ENCODE results near the gene JARID2. TPM values are rescaled to one million over a fixed set of nuclear protein-coding genes. Genes with fewer than 3 reads are reported as not detected.

Gene JARID2
- polyA plus RNA-seq, 1 donor (not counting 4 experiments of a cell fraction or from before 2014, with no cell fraction given): 11.0 TPM

- Histone ChIP-seq H3K36me3 (ENCODE audit: control insufficient read depth in 2 of 2, extremely low read depth in 1 of 2, insufficient read depth in 2 of 2, low read length in 2 of 2) (peaks cover 15 to 37% of the 10 kb centered on the region in 2 experiments), H3K9me1 (ENCODE audit: control insufficient read depth, extremely low read depth, insufficient read depth, low read length) (peaks cover 10% of the 10 kb centered on the region), H2AFZ (ENCODE audit: control insufficient read depth, low read length) (no peak overlapping the region), H3K27ac (ENCODE audit: control insufficient read depth, insufficient read depth, low read length) (no peak overlapping the region), H4K20me1 (ENCODE audit: control insufficient read depth, extremely low read depth, insufficient read depth, low read length) (peaks cover 23% of the 10 kb centered on the region), H3K9me3 (ENCODE audit: control insufficient read depth, low read depth, low read length) (no peaks in the 10 kb centered on the region), H3K4me2 (ENCODE audit: control insufficient read depth, extremely low read depth, insufficient read depth, low read depth, low read length) (no peak overlapping the region), H3K4me3 (ENCODE audit: control insufficient read depth in 2 of 3, extremely low read depth in 1 of 3, insufficient read depth in 2 of 3, low read depth in 1 of 3, low read length in 3 of 3) (no peak overlapping the region), H3K27me3 (ENCODE audit: control insufficient read depth, extremely low read depth, insufficient read depth, low read length) (no peaks in the 10 kb centered on the region), H3K4me1 (ENCODE audit: control insufficient read depth, extremely low read depth, insufficient read depth, low read length) (peaks cover 25% of the 10 kb centered on the region), H3K9ac (ENCODE audit: control insufficient read depth, extremely low read depth, insufficient read depth, low read length) (no peak overlapping the region), H3K79me2 (ENCODE audit: control insufficient read depth, insufficient read depth, low read length) (peaks cover 14% of the 10 kb centered on the region)
- TF ChIP-seq EZH2 (IDR thresholded peaks at IDR 0.05; ENCODE audit: low read length): no peak
- TF ChIP-seq, protein P1, sequence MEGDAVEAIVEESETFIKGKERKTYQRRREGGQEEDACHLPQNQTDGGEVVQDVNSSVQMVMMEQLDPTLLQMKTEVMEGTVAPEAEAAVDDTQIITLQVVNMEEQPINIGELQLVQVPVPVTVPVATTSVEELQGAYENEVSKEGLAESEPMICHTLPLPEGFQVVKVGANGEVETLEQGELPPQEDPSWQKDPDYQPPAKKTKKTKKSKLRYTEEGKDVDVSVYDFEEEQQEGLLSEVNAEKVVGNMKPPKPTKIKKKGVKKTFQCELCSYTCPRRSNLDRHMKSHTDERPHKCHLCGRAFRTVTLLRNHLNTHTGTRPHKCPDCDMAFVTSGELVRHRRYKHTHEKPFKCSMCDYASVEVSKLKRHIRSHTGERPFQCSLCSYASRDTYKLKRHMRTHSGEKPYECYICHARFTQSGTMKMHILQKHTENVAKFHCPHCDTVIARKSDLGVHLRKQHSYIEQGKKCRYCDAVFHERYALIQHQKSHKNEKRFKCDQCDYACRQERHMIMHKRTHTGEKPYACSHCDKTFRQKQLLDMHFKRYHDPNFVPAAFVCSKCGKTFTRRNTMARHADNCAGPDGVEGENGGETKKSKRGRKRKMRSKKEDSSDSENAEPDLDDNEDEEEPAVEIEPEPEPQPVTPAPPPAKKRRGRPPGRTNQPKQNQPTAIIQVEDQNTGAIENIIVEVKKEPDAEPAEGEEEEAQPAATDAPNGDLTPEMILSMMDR (optimal IDR thresholded peaks at IDR 0.05 in 1 of 3, IDR thresholded peaks at IDR 0.05 in 1 of 3, conservative IDR thresholded peaks at IDR 0.05 in 1 of 3; ENCODE audit: extremely low read depth in 1 of 3, insufficient read depth in 2 of 3, low read length in 3 of 3): no peak
- DNase-seq (ENCODE audit: low read depth, low spot score): no peak
- dilution Hi-C loops (cut with MboI; ENCODE audit: extremely low pct_ligation_motif_present, low sequenced_read_pairs): no loop called here
- FAIRE-seq: no peak
Observed at GRCh38 chr6:15500901-15501825, 255.3 kb downstream of the JARID2 start.

GRCh38 chr6:15501826-15502445 is 256.1 kb downstream of the JARID2 start:
- Histone ChIP-seq H3K4me3 (ENCODE audit: control insufficient read depth in 2 of 3, extremely low read depth in 1 of 3, insufficient read depth in 2 of 3, low read depth in 1 of 3, low read length in 3 of 3) (no peak overlapping the region), H3K27me3 (ENCODE audit: control insufficient read depth, extremely low read depth, insufficient read depth, low read length) (no peaks in the 10 kb centered on the region), H3K27ac (ENCODE audit: control insufficient read depth, insufficient read depth, low read length) (no peak overlapping the region), H3K9me1 (ENCODE audit: control insufficient read depth, extremely low read depth, insufficient read depth, low read length) (peaks cover 10% of the 10 kb centered on the region), H3K4me1 (ENCODE audit: control insufficient read depth, extremely low read depth, insufficient read depth, low read length) (peaks cover 25% of the 10 kb centered on the region), H3K4me2 (ENCODE audit: control insufficient read depth, extremely low read depth, insufficient read depth, low read depth, low read length) (no peak overlapping the region), H2AFZ (ENCODE audit: control insufficient read depth, low read length) (no peak overlapping the region), H3K79me2 (ENCODE audit: control insufficient read depth, insufficient read depth, low read length) (peaks cover 14% of the 10 kb centered on the region), H3K9me3 (ENCODE audit: control insufficient read depth, low read depth, low read length) (no peaks in the 10 kb centered on the region), H3K36me3 (ENCODE audit: control insufficient read depth in 2 of 2, extremely low read depth in 1 of 2, insufficient read depth in 2 of 2, low read length in 2 of 2) (peaks cover 15 to 37% of the 10 kb centered on the region in 2 experiments), H4K20me1 (ENCODE audit: control insufficient read depth, extremely low read depth, insufficient read depth, low read length) (peaks cover 23% of the 10 kb centered on the region), H3K9ac (ENCODE audit: control insufficient read depth, extremely low read depth, insufficient read depth, low read length) (no peak overlapping the region)
- FAIRE-seq (no peak), DNase-seq (ENCODE audit: low read depth, low spot score) (no peak)
- TF ChIP-seq, protein P1 (optimal IDR thresholded peaks at IDR 0.05 in 1 of 3, IDR thresholded peaks at IDR 0.05 in 1 of 3, conservative IDR thresholded peaks at IDR 0.05 in 1 of 3; ENCODE audit: extremely low read depth in 1 of 3, insufficient read depth in 2 of 3, low read length in 3 of 3): no peak
- no peak for TF ChIP-seq EZH2 (IDR thresholded peaks at IDR 0.05; ENCODE audit: low read length)
- dilution Hi-C loops (cut with MboI; ENCODE audit: extremely low pct_ligation_motif_present, low sequenced_read_pairs): no loop called here

All from keratinocyte (primary cell).